ENCODE data around the gene U2SURP.

U2SURP gene

GRCh38 chr3:143001369-143002082 is at the start of gene U2SURP:
Gene U2SURP (plus strand): TSS chr3:143001570. CDS start chr3:143001629, 59 bp downstream.
- DNase-seq, result peak; percentile 98

DNA sequence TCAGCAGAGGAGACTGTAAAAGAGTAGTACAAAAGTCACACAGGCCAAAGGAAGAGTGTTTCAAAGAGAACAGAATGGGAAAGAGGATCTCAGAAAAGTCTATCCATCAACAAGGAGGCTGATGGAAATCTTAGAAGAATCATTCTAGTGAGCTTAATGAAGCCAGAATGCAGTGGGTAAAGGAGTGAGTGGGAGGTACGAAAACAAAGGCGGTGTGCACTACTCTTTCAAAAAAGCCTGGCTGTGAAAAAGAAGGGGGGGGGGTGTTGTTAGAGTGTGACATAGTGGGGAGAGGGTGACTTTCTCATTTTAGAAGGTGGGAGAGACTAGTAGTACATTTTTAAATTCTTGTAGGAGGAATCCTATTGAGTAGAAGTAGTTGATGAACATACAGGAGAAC is 49.6 kb upstream of the U2SURP start:
- no peak for DNase-seq

- no peak for DNase-seq
Measured at GRCh38 chr3:142952272-142953193, 48.8 kb upstream of the U2SURP start.

DNA sequence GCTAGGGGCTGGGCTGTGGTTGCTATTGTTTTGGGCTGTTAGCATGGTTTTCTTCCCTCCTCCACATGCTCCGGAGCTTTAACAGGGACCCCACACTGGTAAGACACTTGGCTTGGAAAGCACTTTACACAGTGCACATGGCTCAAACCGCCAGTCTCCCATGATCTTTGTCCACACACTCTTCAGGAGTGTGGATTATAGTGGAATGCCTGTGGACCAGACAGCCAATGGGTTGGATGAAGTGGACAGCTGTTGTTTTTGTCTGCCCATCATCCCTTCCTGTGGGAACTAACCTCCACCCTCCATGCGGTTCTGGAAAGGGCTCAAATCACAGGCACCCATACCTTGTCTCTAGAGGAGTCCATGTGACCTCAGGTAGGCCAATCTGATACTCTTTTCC is 47.9 kb upstream of the U2SURP start:
- no peak for DNase-seq

- no peak for DNase-seq
Measured at GRCh38 chr3:142958707-142959106, 42.7 kb upstream of the U2SURP start.

DNA sequence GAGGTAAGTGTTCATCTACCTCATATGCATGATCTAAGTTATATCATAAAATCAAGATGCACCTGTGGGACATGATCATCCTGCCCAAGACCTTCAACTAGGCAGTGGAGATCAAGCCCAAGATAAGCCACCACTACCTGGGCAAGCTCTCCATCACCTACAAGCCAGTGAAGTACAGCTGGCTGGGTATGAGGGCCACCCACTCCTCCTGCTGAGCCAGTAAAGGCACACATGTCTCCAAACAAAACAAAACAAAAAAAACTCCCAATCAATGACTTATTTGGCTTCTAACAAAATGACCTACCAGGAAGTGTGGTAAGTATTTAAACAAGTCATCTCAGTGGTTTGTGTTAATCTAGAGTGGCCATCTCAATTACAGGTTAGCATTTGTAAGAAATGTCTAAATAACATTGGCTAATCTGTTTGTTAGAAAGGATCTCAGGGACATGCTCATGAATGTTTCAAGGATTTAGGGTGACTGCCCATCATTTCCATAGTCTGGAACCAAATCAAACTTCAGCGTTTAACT is 41.0 kb upstream of the U2SURP start:
- DNase-seq, result no peak

DNA sequence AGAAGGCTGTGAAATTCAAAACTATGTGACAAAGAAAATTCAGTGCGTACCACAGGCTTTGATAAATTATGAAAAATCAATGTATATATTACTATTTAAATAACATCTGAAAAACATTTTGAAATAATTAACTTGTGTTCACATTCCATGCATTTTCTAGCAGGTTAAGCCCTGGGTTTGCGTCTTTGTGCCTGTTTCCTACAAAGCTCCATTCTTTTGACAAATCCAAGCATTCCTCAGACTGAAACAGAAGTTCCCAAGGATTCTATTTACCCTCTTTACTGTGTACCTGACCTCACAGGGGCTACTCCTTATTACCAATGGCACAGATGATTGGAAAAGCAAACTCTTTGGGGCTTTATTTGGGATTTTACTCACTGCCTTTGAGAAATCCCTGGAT is 39.8 kb upstream of the U2SURP start:
- no peak for DNase-seq

DNA sequence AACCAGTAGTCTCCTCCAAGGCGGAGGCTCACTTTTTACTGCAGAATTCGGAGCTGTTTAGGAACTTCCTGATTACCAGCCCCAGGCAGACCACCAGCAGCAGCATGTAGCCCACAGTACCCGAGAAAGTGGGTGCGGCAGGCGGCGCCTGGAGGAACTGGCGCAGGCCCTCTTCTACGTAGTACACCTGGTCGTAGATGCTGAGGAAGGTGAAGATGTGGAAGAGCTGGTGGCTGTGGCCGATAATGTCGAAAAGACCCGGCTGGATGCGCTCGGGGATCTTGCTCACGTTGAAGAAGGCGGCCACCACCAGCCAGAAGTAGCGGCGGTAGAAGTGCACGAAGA is 39.2 kb upstream of the U2SURP start:
- no peak for DNase-seq

- no peak for DNase-seq
Measured at GRCh38 chr3:142962520-142963233, 38.7 kb upstream of the U2SURP start.

DNA sequence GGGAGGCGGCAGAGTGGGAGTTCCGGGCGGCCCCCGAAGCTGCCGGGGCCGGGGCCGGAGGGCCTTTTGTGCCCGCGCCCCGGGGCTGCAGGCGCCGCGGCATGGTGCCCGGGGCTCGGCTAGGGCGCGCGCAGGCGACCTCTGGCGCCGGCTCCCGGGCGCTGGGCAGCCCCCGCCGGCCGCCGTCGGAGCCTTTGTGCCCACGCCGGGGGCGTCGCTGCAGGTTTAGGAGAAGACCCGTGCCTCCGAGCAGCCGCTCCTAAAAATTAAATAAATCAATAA is 38.2 kb upstream of the U2SURP start:
- DNase-seq, result no peak

DNA sequence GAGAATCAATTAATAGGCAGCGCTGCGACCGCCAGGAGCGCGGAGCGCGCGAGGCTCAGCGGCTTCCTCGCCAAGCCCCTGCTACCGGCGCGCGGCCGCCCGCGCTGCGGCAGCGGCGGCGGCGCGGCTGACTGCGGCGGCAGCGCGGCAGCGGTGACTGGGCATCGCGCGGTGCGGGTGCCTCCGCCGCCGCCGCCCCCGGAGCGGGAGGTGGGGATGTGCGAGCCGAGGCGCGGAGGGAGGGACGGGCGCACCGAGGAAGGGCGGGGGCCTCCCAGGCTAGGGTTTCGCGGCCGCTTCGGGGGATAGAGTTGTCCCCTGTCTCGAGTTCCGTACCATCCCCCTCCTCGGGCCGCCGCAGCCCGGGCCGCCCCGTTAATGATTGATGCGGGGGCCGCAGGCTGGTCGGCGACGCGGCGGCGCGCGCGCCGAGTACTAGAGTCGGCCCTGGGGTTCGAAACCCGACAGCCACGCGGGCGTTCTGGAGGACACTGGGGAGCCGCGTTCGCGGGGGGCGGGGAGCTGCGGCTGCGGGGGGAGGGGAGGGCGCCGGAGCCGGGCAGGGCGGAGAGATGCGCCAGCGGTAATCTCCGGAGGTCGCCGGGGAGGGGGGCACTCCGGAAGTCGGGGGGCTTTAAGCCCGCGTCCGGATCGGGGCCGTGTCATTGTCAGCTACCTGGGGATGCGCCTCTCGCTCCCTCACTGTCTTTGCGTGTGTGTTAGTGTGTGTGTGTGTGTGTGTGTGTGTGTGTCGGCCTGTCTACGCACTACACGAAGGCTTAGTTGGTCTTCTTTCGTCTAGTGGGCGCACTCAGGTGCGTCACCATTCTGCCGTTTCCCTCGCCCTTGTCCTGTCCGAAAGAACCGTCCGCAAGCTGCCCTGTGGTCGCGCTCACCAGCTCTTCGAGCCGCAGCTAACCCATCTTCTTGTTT is 37.6 kb upstream of the U2SURP start, which contains the start of gene PAQR9:
Gene PAQR9, minus strand, starts transcription at position 159 of the 933 bp plus-strand sequence. CDS start 338 bp downstream, outside the sequence.
- no peak for DNase-seq

DNA sequence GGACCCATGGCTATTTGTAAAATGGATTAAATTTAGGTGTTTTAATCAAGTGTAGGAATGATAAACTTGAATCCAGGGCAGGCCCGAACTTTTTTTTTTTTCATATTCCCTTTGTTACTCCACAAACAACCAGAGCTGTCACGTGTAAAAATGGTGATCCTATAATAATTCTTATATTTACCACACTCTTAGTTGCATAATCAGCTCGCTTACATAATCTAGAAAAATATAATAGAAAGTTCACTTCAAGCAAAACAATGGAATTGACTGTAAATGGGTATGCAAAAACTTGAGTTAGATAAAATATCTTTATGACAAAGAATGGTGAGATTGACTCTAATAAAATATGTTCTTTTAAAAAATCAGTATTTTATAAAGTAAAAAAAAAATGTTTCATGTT is 35.8 kb upstream of the U2SURP start:
- no peak for DNase-seq

- no peak for DNase-seq
Measured at GRCh38 chr3:142966808-142967207, 34.6 kb upstream of the U2SURP start.

DNA sequence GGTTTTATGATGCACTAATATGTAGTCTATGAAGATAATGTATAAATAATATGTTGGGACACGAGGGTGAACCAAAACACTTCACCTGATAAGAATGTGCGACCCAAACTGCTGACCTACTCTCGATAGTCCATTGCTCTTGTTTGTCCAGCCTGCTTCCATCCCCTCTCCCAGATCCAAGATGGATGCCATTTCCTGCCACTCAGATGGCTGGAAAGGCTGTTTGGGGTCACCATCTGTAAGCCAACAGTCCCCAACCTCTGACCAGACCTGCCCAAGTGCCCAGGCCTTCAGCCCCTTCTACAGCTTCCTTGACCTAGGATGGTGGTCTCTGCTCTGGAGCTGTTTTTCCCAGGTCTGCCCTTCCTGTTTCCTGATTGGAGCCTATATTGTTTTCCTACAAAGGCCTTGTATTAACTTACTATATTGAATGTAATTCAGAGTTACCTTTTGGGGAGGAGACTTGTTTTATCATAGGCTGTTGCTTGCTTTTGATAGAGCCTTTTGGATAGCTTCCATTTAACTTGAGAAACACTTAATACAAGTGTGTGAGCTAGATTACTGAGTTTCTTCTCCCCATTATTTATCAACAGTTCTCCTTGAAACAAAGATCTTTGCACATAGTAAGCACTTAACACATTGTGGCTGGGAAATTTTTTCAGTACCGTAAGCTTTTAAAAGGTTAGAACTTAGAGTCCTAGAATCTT is 32.9 kb upstream of the U2SURP start:
- DNase-seq, result no peak

DNA sequence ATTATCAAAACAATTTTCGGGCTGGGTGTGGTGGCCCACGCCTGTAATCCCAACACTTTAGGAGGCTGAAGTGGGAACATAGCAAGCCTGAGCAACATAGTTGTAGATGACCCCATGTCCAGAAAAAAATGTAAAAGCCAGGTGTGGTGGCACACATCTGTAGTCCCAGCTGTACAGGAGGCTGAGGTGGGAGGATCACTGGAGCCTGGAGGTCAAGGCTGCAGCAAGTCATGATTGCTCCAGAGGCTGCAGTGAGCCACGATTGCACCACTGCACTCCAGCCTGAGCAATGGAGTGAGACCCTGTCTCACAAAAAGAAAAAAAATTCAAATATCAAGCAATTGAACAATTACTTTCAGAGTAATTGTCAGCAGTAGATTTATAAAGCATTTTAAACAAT is 29.9 kb upstream of the U2SURP start:
- DNase-seq, result no peak

GRCh38 chr3:142972092-142972753 is 29.1 kb upstream of the U2SURP start:
- DNase-seq, result no peak

GRCh38 chr3:142973217-142974009 is 28.0 kb upstream of the U2SURP start:
- DNase-seq, result no peak

GRCh38 chr3:142975316-142975995 is 25.9 kb upstream of the U2SURP start:
- DNase-seq, result no peak

DNA sequence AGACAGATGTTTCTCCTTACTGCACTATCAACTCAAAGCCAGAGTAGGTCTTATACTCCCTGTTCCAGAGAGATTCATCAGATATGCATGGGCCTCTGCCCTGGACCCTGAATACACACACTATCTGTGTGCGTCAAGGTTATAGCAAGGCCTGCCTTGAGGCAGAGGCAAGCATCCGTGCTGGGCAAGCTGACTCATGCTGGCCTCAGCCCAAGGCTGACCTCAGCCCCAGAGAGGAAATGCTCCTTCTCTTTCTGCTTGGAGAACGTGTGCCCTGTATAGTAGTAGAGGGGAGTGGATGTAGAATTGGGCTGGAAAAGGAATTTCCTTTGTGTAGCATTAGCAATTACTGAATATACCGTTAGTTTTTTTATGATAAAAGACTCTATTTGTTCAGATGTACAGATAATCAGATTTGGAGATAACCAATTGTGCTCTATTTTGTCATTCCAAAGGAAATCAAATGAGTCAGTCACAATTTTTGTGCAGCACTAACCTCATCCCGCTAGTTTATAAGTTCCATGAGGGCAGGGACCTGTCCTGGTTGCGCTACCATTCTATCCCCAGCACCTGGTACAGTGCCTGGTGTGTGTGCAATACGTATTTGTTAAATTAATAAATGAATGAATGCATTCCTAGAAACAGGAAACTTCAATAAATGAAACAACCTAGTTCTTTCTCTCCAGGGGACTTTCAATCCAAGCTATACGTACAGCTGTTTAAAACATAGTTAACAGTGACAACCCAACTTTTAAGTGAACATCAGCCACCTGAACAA is 24.6 kb upstream of the U2SURP start:
- DNase-seq, result no peak
